SU-DHL-6 (cell line): ENCODE measurements around the gene TMEM242.

Experiments
- H2AFZ ChIP-seq: fragments of 200-600 bp; sonication (generic); 2 replicates; pipeline ENCODE4 v1.6.1; 2014; ENCODE audit warnings: low read depth, mild to moderate bottlenecking, moderate library complexity, mixed read lengths, antibody characterized with exemption, low read length; ENCODE audit not compliant: severe bottlenecking
- H3F3A ChIP-seq: fragments of 200-600 bp; shearing (Covaris generic); 2 replicates; pipeline ENCODE4 v1.6.0; 2016; ENCODE audit warnings: antibody characterized with exemption, mild to moderate bottlenecking; ENCODE audit not compliant: insufficient read depth
- H3K27ac ChIP-seq: fragments of 200-600 bp; sonication (generic); 2 replicates; pipeline ENCODE4 v1.5.1; 2016; ENCODE audit warnings: low read depth, mild to moderate bottlenecking, low read length, moderate library complexity, mixed read lengths
- H3K27me3 ChIP-seq: fragments of 200-600 bp; sonication (generic), shearing (Covaris generic); 2 replicates; pipeline ENCODE4 v1.6.0; 2014; ENCODE audit warnings: mild to moderate bottlenecking, low read length
- H3K36me3 ChIP-seq: fragments of 200-600 bp; sonication (generic); 2 replicates; pipeline ENCODE4 v1.6.1; 2014; ENCODE audit warnings: mild to moderate bottlenecking, low read length, mixed read lengths
- H3K4me2 ChIP-seq: fragments of 300-600, 200-600 bp; shearing (Covaris generic), sonication (generic); 2 replicates; pipeline ENCODE4 v1.6.0; 2014; ENCODE audit warnings: low read length, low read depth, mild to moderate bottlenecking; ENCODE audit not compliant: poor library complexity, severe bottlenecking
- H3K4me3 ChIP-seq: fragments of 200-600 bp; sonication (generic); 2 replicates; pipeline ENCODE4 v1.5.1; 2014; ENCODE audit warnings: antibody characterized with exemption, low read length, mild to moderate bottlenecking, mixed read lengths; ENCODE audit not compliant: insufficient read depth, poor library complexity, severe bottlenecking
- H3K79me2 ChIP-seq: fragments of 200-600 bp; sonication (generic); 2 replicates; pipeline ENCODE4 v1.6.1; 2014; ENCODE audit warnings: mild to moderate bottlenecking, low read length, moderate library complexity; ENCODE audit not compliant: insufficient read depth
- H3K9ac ChIP-seq: fragments of 200-600 bp; sonication (generic); 2 replicates; pipeline ENCODE4 v1.7.0; 2014; ENCODE audit warnings: mild to moderate bottlenecking, low read length
- H3K9me2 ChIP-seq: fragments of 200-600 bp; sonication (generic); replicated peaks from 2 replicates; pipeline ENCODE4 v1.6.1; 2014; ENCODE audit warnings: low read length; ENCODE audit not compliant: insufficient read depth
- H3K9me3 ChIP-seq: fragments of 200-600 bp; sonication (generic); 2 replicates; pipeline ENCODE4 v1.6.1; 2014; ENCODE audit warnings: low read length, mixed read lengths; ENCODE audit not compliant: insufficient read depth
- H4K20me1 ChIP-seq: fragments of 200-600 bp; sonication (generic); 2 replicates; pipeline ENCODE4 v1.6.1; 2014; ENCODE audit warnings: low read depth, mild to moderate bottlenecking, antibody characterized with exemption, low read length, moderate library complexity, mixed read lengths
- EZH2phosphoT487 ChIP-seq: fragments of 200-600 bp; sonication (generic), shearing (Covaris generic); conservative IDR thresholded peaks from 2 replicates; pipeline ENCODE4 v1.6.1; 2018; ENCODE audit warnings: mild to moderate bottlenecking, antibody characterized with exemption, low read length, moderate library complexity, mixed read lengths
- TF ChIP-seq, protein P1 (sequence below): fragments of 200-600 bp; sonication (generic); IDR thresholded peaks from one replicate; pipeline ENCODE4 v1.5.1; 2017; ENCODE audit warnings: antibody characterized with exemption, mild to moderate bottlenecking, low read length, moderate library complexity; ENCODE audit not compliant: insufficient read depth, poor library complexity, severe bottlenecking

TMEM242 gene

DNA sequence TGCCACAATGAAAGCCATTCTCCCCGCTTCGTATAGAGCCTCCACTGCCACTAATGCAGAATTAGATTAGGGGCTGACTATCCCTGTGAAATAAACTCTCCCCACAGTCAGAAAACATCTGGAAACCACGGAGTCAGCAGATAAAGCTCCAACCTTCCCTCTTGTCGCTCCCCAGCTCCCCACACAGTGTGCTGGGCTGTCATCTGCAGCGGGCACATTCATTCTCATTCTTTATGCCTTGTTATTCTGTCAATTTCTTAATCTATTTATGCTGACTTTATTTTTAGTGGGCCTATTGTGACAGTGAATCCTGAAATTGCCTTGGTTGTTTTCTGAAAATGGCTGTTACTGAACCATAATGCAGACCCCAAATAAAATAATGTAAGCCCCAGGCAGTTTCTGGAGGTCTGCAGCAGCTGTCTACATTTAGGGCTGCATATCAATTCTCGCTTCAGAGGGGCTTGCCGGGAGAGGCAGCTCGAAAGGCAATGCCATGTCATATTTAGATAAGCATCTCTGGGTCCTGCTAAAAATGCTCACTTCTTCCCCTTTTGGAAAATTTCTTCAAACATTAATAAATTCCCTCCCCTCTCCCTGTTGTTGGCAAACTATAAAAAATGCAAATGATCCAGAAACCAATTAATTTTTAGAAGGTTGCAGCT lies 71.6 kb downstream of the TMEM242 start:
- Histone ChIP-seq H3K79me2 (no peaks in the 10 kb centered on the region), H2AFZ (no peak overlapping the region), H3K4me3 (no peak overlapping the region), H3K27me3 (no peaks in the 10 kb centered on the region), H3F3A (no peaks in the 10 kb centered on the region), H4K20me1 (no peaks in the 10 kb centered on the region), H3K27ac (no peak overlapping the region), H3K4me2 (no peak overlapping the region), H3K9me2 (no peaks in the 10 kb centered on the region), H3K9me3 (peaks cover 8% of the 10 kb centered on the region; the same call in 1 of the 2 replicates), H3K9ac (no peak overlapping the region), H3K36me3 (no peaks in the 10 kb centered on the region)
- TF ChIP-seq, protein P1, sequence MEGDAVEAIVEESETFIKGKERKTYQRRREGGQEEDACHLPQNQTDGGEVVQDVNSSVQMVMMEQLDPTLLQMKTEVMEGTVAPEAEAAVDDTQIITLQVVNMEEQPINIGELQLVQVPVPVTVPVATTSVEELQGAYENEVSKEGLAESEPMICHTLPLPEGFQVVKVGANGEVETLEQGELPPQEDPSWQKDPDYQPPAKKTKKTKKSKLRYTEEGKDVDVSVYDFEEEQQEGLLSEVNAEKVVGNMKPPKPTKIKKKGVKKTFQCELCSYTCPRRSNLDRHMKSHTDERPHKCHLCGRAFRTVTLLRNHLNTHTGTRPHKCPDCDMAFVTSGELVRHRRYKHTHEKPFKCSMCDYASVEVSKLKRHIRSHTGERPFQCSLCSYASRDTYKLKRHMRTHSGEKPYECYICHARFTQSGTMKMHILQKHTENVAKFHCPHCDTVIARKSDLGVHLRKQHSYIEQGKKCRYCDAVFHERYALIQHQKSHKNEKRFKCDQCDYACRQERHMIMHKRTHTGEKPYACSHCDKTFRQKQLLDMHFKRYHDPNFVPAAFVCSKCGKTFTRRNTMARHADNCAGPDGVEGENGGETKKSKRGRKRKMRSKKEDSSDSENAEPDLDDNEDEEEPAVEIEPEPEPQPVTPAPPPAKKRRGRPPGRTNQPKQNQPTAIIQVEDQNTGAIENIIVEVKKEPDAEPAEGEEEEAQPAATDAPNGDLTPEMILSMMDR, result no peak
- TF ChIP-seq EZH2phosphoT487, result no peak

DNA sequence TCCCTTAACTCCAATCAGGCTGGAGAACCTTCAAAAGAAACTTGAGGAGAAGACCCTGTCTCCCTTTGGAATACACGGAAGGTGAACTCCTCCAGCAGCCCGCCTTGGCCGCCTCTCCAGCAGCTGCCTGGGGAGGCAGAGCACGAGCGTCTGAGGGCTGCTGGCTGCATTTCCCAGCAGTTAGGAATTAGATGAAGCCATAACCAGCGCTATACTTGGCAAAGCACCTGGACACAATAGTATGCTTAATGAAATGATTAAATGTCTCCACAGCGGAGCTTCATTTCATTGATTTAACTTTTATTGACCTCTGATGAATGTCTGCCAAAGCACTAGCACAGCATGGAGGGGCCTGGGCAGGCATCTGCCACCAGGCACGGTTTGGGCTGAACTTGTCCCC lies 73.5 kb downstream of the TMEM242 start:
- Histone ChIP-seq H3K79me2 (no peaks in the 10 kb centered on the region), H2AFZ (no peak overlapping the region), H3K27ac (no peak overlapping the region), H3K4me2 (no peak overlapping the region), H3K36me3 (no peaks in the 10 kb centered on the region), H3K9me2 (no peaks in the 10 kb centered on the region), H3K9me3 (peaks cover 8% of the 10 kb centered on the region; the same call in 1 of the 2 replicates), H3K4me3 (no peak overlapping the region), H3F3A (no peaks in the 10 kb centered on the region), H3K27me3 (no peaks in the 10 kb centered on the region), H4K20me1 (no peaks in the 10 kb centered on the region), H3K9ac (no peak overlapping the region)
- no peak for TF ChIP-seq EZH2phosphoT487
- TF ChIP-seq, protein P1, result no peak

DNA sequence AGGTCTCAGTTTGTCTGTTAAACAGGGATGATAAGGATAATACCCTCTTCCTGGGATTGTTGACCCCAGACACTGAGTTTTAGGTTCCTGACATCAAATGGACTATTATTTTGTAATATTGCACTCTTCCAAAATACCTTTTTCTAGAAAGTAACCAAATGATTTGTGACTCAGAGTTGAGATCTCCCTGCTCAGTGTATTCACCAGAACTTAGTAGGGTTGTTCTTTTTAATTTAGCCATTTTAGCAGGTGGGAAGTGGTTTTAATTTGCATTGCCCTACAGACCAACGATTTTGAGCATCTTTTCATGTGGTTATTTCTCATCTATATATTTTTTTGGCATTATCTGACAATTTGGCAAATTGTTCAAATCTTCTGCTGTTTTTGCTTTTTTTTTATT lies 75.1 kb downstream of the TMEM242 start:
- Histone ChIP-seq H3K27ac (no peak overlapping the region), H3K9me2 (no peaks in the 10 kb centered on the region), H4K20me1 (no peaks in the 10 kb centered on the region), H3K79me2 (no peaks in the 10 kb centered on the region), H3K4me2 (no peak overlapping the region), H3F3A (no peaks in the 10 kb centered on the region), H3K9me3 (peaks cover 8% of the 10 kb centered on the region; the same call in 1 of the 2 replicates), H3K27me3 (no peaks in the 10 kb centered on the region), H3K4me3 (no peak overlapping the region), H3K9ac (no peak overlapping the region), H3K36me3 (no peaks in the 10 kb centered on the region), H2AFZ (no peak overlapping the region)
- TF ChIP-seq EZH2phosphoT487, result no peak
- TF ChIP-seq, protein P1, result no peak
